Measurements from ENCODE around the gene MTERF2. TPM values are rescaled to one million over a fixed set of nuclear protein-coding genes. Genes with fewer than 3 reads are reported as not detected.
A peak's percentile ranks its signal among the peaks of the same experiment; 100 is the strongest.

Gene MTERF2
- total RNA-seq, 1 experiment from 2014 or later: 6.7 TPM

DNA sequence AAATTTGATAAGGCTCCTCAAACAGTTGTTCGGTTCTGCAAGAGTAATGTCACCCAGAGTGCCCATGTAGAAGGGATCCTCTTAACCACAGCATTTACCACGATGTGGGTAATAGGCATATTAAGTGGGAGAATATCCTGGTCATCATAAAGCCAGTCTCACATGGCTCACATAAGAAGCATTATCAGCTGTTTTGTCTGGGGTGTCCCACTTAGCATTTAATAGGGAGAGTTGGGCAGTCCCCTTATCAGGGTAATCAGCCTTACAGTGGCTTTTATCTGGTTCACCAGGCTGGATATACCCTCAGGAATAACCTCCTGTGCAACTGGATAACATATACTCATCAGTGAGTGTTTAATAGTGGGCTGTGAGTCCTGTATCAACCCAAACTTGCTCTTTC, 44.2 kb downstream of the MTERF2 start:
- H4K20me1 ChIP-seq (ENCODE audit: insufficient read depth, low read depth, low read length): no peaks in the 10 kb centered on the region
- H3K4me2 ChIP-seq (ENCODE audit: low read depth, low read length, poor library complexity, severe bottlenecking): no peak overlapping the region
- no peaks in the 10 kb centered on the region for H3K9me2 ChIP-seq (replicated peaks; ENCODE audit: insufficient read depth, low read length)
- DNase-seq: peak; percentile 11
- H3K79me2 ChIP-seq (ENCODE audit: low read length): no peaks in the 10 kb centered on the region
- H3K36me3 ChIP-seq (ENCODE audit: insufficient read depth, low read length): no peaks in the 10 kb centered on the region
- H3K9ac ChIP-seq (ENCODE audit: low read length): no peak overlapping the region
- H3K9me3 ChIP-seq (ENCODE audit: low read length): peaks cover 5% of the 10 kb centered on the region; the same call in 1 of the 2 replicates
- H3K27me3 ChIP-seq (ENCODE audit: low read length): no peaks in the 10 kb centered on the region
- no peak overlapping the region for H3K4me3 ChIP-seq (ENCODE audit: low read length)
- no peaks in the 10 kb centered on the region for H3K4me1 ChIP-seq (ENCODE audit: low read length)
- no peak overlapping the region for H2AFZ ChIP-seq (ENCODE audit: low read length)
- no peak overlapping the region for H3K27ac ChIP-seq (ENCODE audit: low read length)

- H3K79me2 ChIP-seq (ENCODE audit: low read length): no peaks in the 10 kb centered on the region
- H4K20me1 ChIP-seq (ENCODE audit: insufficient read depth, low read depth, low read length): no peaks in the 10 kb centered on the region
- DNase-seq: peak; percentile 29
- H3K9ac ChIP-seq (ENCODE audit: low read length): no peak overlapping the region
- no peak overlapping the region for H3K27ac ChIP-seq (ENCODE audit: low read length)
- H2AFZ ChIP-seq (ENCODE audit: low read length): no peak overlapping the region
- H3K9me3 ChIP-seq (ENCODE audit: low read length): peaks cover 5% of the 10 kb centered on the region; the same call in 1 of the 2 replicates
- H3K4me2 ChIP-seq (ENCODE audit: low read depth, low read length, poor library complexity, severe bottlenecking): no peak overlapping the region
- no peak overlapping the region for H3K4me3 ChIP-seq (ENCODE audit: low read length)
- no peaks in the 10 kb centered on the region for H3K36me3 ChIP-seq (ENCODE audit: insufficient read depth, low read length)
- H3K9me2 ChIP-seq (replicated peaks; ENCODE audit: insufficient read depth, low read length): no peaks in the 10 kb centered on the region
- no peaks in the 10 kb centered on the region for H3K4me1 ChIP-seq (ENCODE audit: low read length)
- H3K27me3 ChIP-seq (ENCODE audit: low read length): no peaks in the 10 kb centered on the region
Measured at GRCh38 chr12:106941481-106942156, 45.3 kb downstream of the MTERF2 start.

DNA sequence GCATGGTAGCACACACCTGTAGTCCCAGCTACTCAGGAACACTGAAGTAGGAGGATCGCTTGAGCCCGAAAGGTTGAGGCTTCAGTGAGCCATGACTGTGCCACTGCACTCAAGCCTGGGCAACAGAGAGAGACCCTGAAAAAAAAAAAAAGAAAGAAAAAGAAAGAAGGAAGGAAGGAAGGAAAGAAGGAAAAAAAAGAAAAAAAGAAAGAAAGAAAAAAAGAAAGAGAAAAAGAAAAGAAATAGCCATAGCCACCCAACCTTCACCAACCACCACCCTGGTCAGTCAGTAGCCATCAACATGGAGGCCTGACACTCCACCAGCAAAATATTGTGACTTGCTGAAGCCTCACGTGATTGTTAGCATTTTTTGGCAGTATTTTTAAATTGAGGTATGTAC, 52.7 kb downstream of the MTERF2 start:
- Histone ChIP-seq H3K4me2 (ENCODE audit: low read depth, low read length, poor library complexity, severe bottlenecking) (no peak overlapping the region), H3K79me2 (ENCODE audit: low read length) (no peaks in the 10 kb centered on the region), H3K27me3 (ENCODE audit: low read length) (no peaks in the 10 kb centered on the region)

More for the DNA sequence above, 52.7 kb downstream of the MTERF2 start:
- Histone ChIP-seq H3K9me2 (replicated peaks; ENCODE audit: insufficient read depth, low read length) (no peaks in the 10 kb centered on the region), H4K20me1 (ENCODE audit: insufficient read depth, low read depth, low read length) (no peaks in the 10 kb centered on the region), H3K4me1 (ENCODE audit: low read length) (no peaks in the 10 kb centered on the region), H3K27ac (ENCODE audit: low read length) (no peak overlapping the region), H3K4me3 (ENCODE audit: low read length) (no peak overlapping the region), H2AFZ (ENCODE audit: low read length) (no peak overlapping the region), H3K9ac (ENCODE audit: low read length) (no peak overlapping the region), H3K36me3 (ENCODE audit: insufficient read depth, low read length) (no peaks in the 10 kb centered on the region), H3K9me3 (ENCODE audit: low read length) (no peaks in the 10 kb centered on the region)
- no peak for DNase-seq

Other genes with a start within 250 kb of the MTERF2 start
- gene RIC8B, start 212.5 kb downstream of the MTERF2 start, total RNA-seq (2014; rRNA removed; shearing (Covaris generic); ENCODE audit: low replicate concordance): not detected in 2 replicates
- 28.0 and 38.5 TPM in 2 replicates for gene TMEM263, start 31.2 kb downstream of the MTERF2 start, total RNA-seq (2014; rRNA removed; shearing (Covaris generic); ENCODE audit: low replicate concordance)
- not detected in 2 replicates for gene CRY1, start 106.4 kb upstream of the MTERF2 start, total RNA-seq (2014; rRNA removed; shearing (Covaris generic); ENCODE audit: low replicate concordance)